Activated B cell treated with CpG ODN at 0.5 μM for 24 hours (primary cell): ENCODE data around the gene TMEM132D. TPM values are rescaled to one million over a fixed set of nuclear protein-coding genes. Genes with fewer than 3 reads are reported as not detected.

ENCODE experiments used
- ATAC-seq: fragments of 200-7000 bp; cut with Tn5 transposase; one replicate; pipeline ENCODE4 v1.10.0; 2021; ENCODE audit warnings: low read depth, mild to moderate bottlenecking, moderate library complexity
- CTCF ChIA-PET: fragments of 350-600 bp; sonication (Branson Sonifier 250); formaldehyde crosslinking; loops from one replicate; lab custom pipeline; 2021; ENCODE audit warnings: antibody characterized with exemption; lab: Charles Lee
- POLR2A ChIA-PET: fragments of 350-600 bp; sonication (Branson Sonifier 250); formaldehyde crosslinking; loops from one replicate; lab custom pipeline; 2021; ENCODE audit warnings: antibody characterized with exemption; lab: Charles Lee
- DNase-seq: peaks from one replicate; pipeline ENCODE4 v3.0.0; 2022
- H3K27ac Mint-ChIP-seq: one replicate; pipeline ENCODE4 v1.8.0; 2020; ENCODE audit warnings: mixed read lengths
- H3K27me3 Mint-ChIP-seq: one replicate; pipeline ENCODE4 v1.8.0; 2021; ENCODE audit warnings: mixed read lengths
- H3K36me3 Mint-ChIP-seq: one replicate; pipeline ENCODE4 v1.8.0; 2021; ENCODE audit warnings: low read depth, mixed read lengths
- H3K4me1 Mint-ChIP-seq: one replicate; pipeline ENCODE4 v1.8.0; 2021; ENCODE audit warnings: mixed read lengths
- H3K4me3 Mint-ChIP-seq: one replicate; pipeline ENCODE4 v1.8.0; 2020; ENCODE audit warnings: mild to moderate bottlenecking, mixed read lengths
- H3K9me3 Mint-ChIP-seq: one replicate; pipeline ENCODE4 v1.8.0; 2020; ENCODE audit warnings: mixed read lengths
- intact Hi-C: fragments of 100-400 bp; cut with micrococcal nuclease; formaldehyde crosslinking; loops from one replicate; pipeline ENCODE4 v1.15.1; 2024
- total RNA-seq: library from RNA; stranded (reverse); gene quantifications from 2 replicates; pipeline ENCODE4 v1.2.3, GENCODE V29; 2022
- TF ChIP-seq, protein P1 (sequence below): fragments of 200-600 bp; IDR thresholded peaks from one replicate; pipeline ENCODE4 v1.8.0; 2022; ENCODE audit warnings: antibody characterized with exemption, mild to moderate bottlenecking

TMEM132D gene
- total RNA-seq, 1 donor from 2014 or later = not detected

DNA sequence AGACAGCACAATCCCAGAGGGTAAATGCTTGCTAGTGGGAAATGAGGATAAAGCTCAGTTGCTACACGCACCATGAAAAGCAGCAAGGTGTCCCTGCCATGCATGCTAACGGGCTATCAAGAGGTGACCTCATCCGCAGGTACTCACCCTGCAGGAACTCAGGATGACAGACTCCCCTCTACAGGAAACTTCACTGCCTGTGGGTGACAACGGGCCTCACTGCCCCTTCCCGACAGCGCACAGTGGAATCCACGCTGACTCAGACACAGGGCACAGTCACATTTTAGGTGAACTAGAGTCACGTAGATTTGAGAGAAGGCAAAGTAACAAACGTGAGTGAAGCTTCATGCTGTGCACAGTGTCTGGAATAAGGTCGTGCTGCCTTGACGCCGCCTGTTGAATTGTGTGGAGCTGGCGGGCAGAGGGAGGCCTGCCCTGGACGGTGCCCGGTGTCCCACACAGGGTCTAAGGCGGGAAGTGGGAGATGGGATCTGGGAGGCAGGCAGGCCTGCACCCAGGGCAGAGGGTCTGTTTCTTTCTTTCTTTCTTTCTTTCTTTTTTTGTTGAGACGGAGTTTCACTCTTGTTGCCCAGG is 331.8 kb downstream of the TMEM132D start:
- no peak overlapping the region for H3K4me3 Mint-ChIP-seq
- DNase-seq (no peak), ATAC-seq (no peak)
- no peaks in the 10 kb centered on the region for H3K9me3 Mint-ChIP-seq
- no peaks in the 10 kb centered on the region for H3K36me3 Mint-ChIP-seq
- intact Hi-C loops = no loop called here
- ChIA-PET POLR2A (no interaction called here), CTCF (no interaction called here)
- H3K4me1 Mint-ChIP-seq = no peaks in the 10 kb centered on the region
- no peak overlapping the region for H3K27ac Mint-ChIP-seq
- no peaks in the 10 kb centered on the region for H3K27me3 Mint-ChIP-seq
- TF ChIP-seq, protein P1, sequence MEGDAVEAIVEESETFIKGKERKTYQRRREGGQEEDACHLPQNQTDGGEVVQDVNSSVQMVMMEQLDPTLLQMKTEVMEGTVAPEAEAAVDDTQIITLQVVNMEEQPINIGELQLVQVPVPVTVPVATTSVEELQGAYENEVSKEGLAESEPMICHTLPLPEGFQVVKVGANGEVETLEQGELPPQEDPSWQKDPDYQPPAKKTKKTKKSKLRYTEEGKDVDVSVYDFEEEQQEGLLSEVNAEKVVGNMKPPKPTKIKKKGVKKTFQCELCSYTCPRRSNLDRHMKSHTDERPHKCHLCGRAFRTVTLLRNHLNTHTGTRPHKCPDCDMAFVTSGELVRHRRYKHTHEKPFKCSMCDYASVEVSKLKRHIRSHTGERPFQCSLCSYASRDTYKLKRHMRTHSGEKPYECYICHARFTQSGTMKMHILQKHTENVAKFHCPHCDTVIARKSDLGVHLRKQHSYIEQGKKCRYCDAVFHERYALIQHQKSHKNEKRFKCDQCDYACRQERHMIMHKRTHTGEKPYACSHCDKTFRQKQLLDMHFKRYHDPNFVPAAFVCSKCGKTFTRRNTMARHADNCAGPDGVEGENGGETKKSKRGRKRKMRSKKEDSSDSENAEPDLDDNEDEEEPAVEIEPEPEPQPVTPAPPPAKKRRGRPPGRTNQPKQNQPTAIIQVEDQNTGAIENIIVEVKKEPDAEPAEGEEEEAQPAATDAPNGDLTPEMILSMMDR = no peak

DNA sequence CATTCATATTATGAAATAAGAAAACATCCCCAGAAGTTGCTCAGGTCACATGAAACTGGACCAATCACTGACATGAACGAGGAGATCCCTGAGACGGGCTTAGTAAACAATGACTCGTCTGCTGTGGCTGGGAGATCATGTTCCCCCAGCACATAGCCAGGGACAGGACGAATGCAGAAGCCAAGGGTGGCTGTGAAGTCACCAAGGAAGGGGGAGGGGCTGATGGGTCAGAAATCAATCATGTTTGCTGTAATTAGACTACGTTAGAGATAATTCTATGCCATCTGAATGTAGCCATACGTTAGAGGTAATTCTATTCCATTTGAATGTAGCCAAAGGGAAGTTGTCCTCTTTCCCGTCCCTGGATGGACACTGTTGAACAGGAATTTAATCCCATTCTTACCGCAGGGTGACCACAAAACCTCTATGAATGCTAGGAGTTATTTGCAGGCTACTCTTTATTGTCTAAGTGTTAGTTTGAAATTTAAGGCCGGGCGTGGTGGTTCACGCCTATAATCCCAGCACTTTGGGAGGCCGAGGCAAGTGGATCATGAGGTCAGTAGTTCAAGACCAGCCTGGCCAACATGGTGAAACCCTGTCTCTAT is 332.9 kb downstream of the TMEM132D start:
- CTCF ChIA-PET = no interaction called here
- no peak overlapping the region for H3K4me3 Mint-ChIP-seq
- H3K36me3 Mint-ChIP-seq = no peaks in the 10 kb centered on the region
- DNase-seq (no peak), ATAC-seq (no peak)
- intact Hi-C loops = no loop called here
- no peaks in the 10 kb centered on the region for H3K9me3 Mint-ChIP-seq
- no peaks in the 10 kb centered on the region for H3K27me3 Mint-ChIP-seq
- H3K27ac Mint-ChIP-seq = no peak overlapping the region
- no peaks in the 10 kb centered on the region for H3K4me1 Mint-ChIP-seq
- POLR2A ChIA-PET = no interaction called here
- TF ChIP-seq, protein P1 = no peak

DNA sequence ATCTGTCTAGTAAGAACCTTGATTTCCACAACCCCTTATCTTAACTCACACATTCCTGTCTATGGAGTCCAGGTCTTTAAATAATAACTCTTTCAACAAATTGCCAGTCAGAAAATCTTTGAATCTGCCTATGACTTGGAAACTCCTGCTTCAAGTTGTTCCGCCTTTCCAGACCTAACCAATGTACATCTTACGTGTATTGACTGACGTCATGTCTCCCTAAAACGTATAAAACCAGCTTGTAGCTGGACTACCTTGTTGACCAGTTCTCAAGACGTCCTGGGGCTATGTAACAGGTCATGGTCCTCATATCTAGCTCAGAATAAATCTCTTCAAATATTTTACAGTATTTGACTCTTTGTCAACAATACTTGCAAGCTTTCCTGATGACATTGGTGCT is 337.0 kb downstream of the TMEM132D start:
- H3K27me3 Mint-ChIP-seq = no peaks in the 10 kb centered on the region
- peaks cover 3% of the 10 kb centered on the region for H3K9me3 Mint-ChIP-seq
- no peaks in the 10 kb centered on the region for H3K4me1 Mint-ChIP-seq
- no peak overlapping the region for H3K4me3 Mint-ChIP-seq
- DNase-seq (no peak), ATAC-seq (no peak)
- TF ChIP-seq, protein P1 = no peak
- intact Hi-C loops = no loop called here
- POLR2A ChIA-PET = no interaction called here
- H3K27ac Mint-ChIP-seq = no peak overlapping the region
- no peaks in the 10 kb centered on the region for H3K36me3 Mint-ChIP-seq
- CTCF ChIA-PET = no interaction called here

DNA sequence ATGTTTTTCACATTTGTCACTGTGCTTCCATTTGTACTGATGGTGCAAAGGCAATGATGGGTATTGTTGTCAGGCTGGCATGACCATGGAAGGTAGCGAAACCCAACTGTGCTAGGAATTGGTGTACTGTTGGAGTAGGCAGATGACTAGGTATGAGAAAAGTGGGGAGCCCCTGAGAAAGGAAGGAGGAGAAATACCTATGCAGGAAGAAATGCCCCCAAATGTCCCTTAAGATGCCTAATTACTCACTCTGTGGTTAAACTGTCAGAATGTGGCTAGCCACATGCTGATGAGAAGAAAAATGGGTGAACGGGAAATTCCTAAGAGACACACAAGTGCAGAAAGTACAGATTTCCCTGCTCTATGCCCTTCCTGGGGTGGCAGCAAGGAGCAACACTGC is 339.1 kb downstream of the TMEM132D start:
- H3K4me3 Mint-ChIP-seq = no peak overlapping the region
- ChIA-PET POLR2A (no interaction called here), CTCF (no interaction called here)
- ATAC-seq (no peak), DNase-seq (no peak)
- no peaks in the 10 kb centered on the region for H3K4me1 Mint-ChIP-seq
- TF ChIP-seq, protein P1 = no peak
- intact Hi-C loops = no loop called here
- H3K27me3 Mint-ChIP-seq = no peaks in the 10 kb centered on the region
- H3K9me3 Mint-ChIP-seq = peaks cover 3% of the 10 kb centered on the region
- no peak overlapping the region for H3K27ac Mint-ChIP-seq
- H3K36me3 Mint-ChIP-seq = no peaks in the 10 kb centered on the region

DNA sequence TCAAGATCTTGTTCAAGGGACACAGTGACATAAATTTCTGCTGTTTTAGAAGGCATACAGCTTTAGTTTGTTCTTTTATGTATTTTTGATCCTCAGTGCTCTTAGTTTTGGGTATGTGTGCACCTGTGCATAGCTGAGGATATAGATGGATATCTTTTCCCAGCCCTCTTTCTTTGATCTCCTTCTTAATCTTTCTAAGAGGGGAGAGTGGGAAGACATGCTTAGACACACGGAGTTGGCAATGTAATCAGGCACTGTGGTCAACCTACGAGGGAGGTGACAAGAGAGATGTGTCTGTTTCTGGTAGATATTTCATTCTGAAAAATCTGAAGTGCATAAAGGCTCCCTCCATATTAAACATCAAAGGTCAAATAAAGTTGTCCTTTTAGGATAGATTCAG is 340.6 kb downstream of the TMEM132D start:
- Mint-ChIP-seq H3K4me3 (no peak overlapping the region), H3K4me1 (no peaks in the 10 kb centered on the region), H3K9me3 (peaks cover 3% of the 10 kb centered on the region), H3K27ac (no peak overlapping the region), H3K36me3 (no peaks in the 10 kb centered on the region), H3K27me3 (no peaks in the 10 kb centered on the region)
- POLR2A ChIA-PET = no interaction called here
- ATAC-seq = no peak
- DNase-seq = no peak
- CTCF ChIA-PET = no interaction called here
- intact Hi-C loops = no loop called here
- TF ChIP-seq, protein P1 = no peak
